A549 (cell line): Measurements from ENCODE around the gene IRX4. TPM values are rescaled to one million over a fixed set of nuclear protein-coding genes. Genes with fewer than 3 reads are reported as not detected.

Experiments used
- ATAC-seq, 2 experiments: fragments of 200-7000 bp in 1 of 2; fragments of >200 bp in 1 of 2; cut with Nextera tagmentation in 1 of 2; cut with Tn5 transposase in 1 of 2; 3 replicates each; pipeline versions ENCODE4 v1.8.0 to v1.9.1; 2018 to 2020; ENCODE audit warnings: mild to moderate bottlenecking in 1 of 2, moderate library complexity in 1 of 2
- CTCF ChIA-PET: fragments of 300-600 bp; sonication (Branson Sonifier 250); formaldehyde crosslinking; extraction: SDS; loops from one replicate; lab custom pipeline; 2021; ENCODE audit warnings: antibody characterized with exemption, inconsistent platforms; lab: Yijun Ruan, JAX
- POLR2A ChIA-PET: fragments of 350-600 bp; formaldehyde crosslinking; extraction: SDS; loops from one replicate; lab custom pipeline; 2021; ENCODE audit warnings: antibody characterized with exemption, inconsistent platforms; lab: Yijun Ruan, JAX
- DNase-seq, 2 experiments: peaks; one replicate each; pipeline versions ENCODE4 v3.0.0 to v3.0.0-alpha.2; 2011 to 2016; ENCODE audit warnings: low read depth in 1 of 2, low spot score in 1 of 2
- FAIRE-seq: peaks from 2 replicates; lab custom pipeline; 2011; peaks lifted over from hg19 to GRCh38; lab: Jason Lieb, UNC
- H3K27ac ChIP-seq, 2 experiments: fragments of >200 bp; sonication (Bioruptor Twin); formaldehyde crosslinking; 3 replicates each; pipeline ENCODE4 v1.5.1; 2016 to 2017
- H3K4me1 ChIP-seq: fragments of >200 bp; sonication (Bioruptor Twin); formaldehyde crosslinking; 3 replicates; pipeline ENCODE4 v1.6.1; 2016
- H3K4me2 ChIP-seq: fragments of >200 bp; sonication (Bioruptor Twin); formaldehyde crosslinking; 3 replicates; pipeline ENCODE4 v1.6.1; 2016
- H3K4me3 ChIP-seq: fragments of >200 bp; sonication (Bioruptor Twin); formaldehyde crosslinking; 3 replicates; pipeline ENCODE4 v1.5.1; 2016
- H3K9me3 ChIP-seq: fragments of >200 bp; sonication (Bioruptor Twin); formaldehyde crosslinking; 3 replicates; pipeline ENCODE4 v1.6.1; 2016
- BHLHE40 ChIP-seq: IDR thresholded peaks from 2 replicates; pipeline ENCODE4 v1.6.1; 2012; ENCODE audit warnings: low read depth, low read length, inconsistent platforms
- CEBPB ChIP-seq, 2 experiments: fragments of >200 bp in 1 of 2; sonication (Bioruptor Twin) in 1 of 2; formaldehyde crosslinking in 1 of 2; IDR thresholded peaks; 2 replicates each; pipeline ENCODE4 v1.6.1; 2012 to 2016
- CHD2 ChIP-seq: fragments of 150-350 bp; IDR thresholded peaks from 2 replicates; pipeline ENCODE4 v1.6.1; 2014; ENCODE audit warnings: low read length; ENCODE audit not compliant: partially characterized antibody
- CHD4 ChIP-seq: fragments of 200-600 bp; sonication (generic); IDR thresholded peaks from 2 replicates; pipeline ENCODE4 v1.6.1; 2016; ENCODE audit warnings: antibody characterized with exemption, mild to moderate bottlenecking, borderline replicate concordance
- EP300 ChIP-seq, 2 experiments: fragments of >200 bp; sonication (Bioruptor Twin); formaldehyde crosslinking; IDR thresholded peaks; 2 replicates in 1 of 2; 3 replicates in 1 of 2; pipeline ENCODE4 v1.6.1; 2016 to 2017
- ESRRA ChIP-seq: fragments of 150-350 bp; IDR thresholded peaks from 2 replicates; pipeline ENCODE4 v1.6.1; 2014; ENCODE audit warnings: mild to moderate bottlenecking, low read length, borderline replicate concordance
- FOXS1 ChIP-seq: fragments of 250-450 bp; sonication (Bioruptor Pico); IDR thresholded peaks from 2 replicates; pipeline ENCODE4 v1.5.0; 2020; ENCODE audit warnings: mild to moderate bottlenecking, moderate library complexity
- GATA3 ChIP-seq: IDR thresholded peaks from 2 replicates; pipeline ENCODE4 v1.6.1; 2012; ENCODE audit warnings: borderline replicate concordance
- HDAC2 ChIP-seq: fragments of 200-600 bp; sonication (generic); IDR thresholded peaks from 2 replicates; pipeline ENCODE4 v1.6.1; 2016
- HEYL ChIP-seq: fragments of 250-450 bp; sonication (Bioruptor Pico); IDR thresholded peaks from 2 replicates; pipeline ENCODE4 v1.8.0; 2021; ENCODE audit warnings: mild to moderate bottlenecking, moderate library complexity
- JUNB ChIP-seq: fragments of >200 bp; sonication (Bioruptor Twin); formaldehyde crosslinking; IDR thresholded peaks from 2 replicates; pipeline ENCODE4 v1.6.1; 2016
- KDM1A ChIP-seq: fragments of 200-600 bp; sonication (generic); IDR thresholded peaks from 2 replicates; pipeline ENCODE4 v1.6.1; 2016; ENCODE audit warnings: low read depth, mild to moderate bottlenecking
- KDM5A ChIP-seq: fragments of 200-600 bp; sonication (generic); IDR thresholded peaks from 2 replicates; pipeline ENCODE4 v1.6.1; 2016; ENCODE audit warnings: antibody characterized with exemption, mild to moderate bottlenecking
- MYC ChIP-seq: IDR thresholded peaks from 2 replicates; pipeline ENCODE4 v1.6.1; 2012; ENCODE audit warnings: mild to moderate bottlenecking, inconsistent platforms, low read length, improper control_type of control experiment, borderline replicate concordance
- NFE2L2 ChIP-seq: fragments of 150-350 bp; conservative IDR thresholded peaks from 2 replicates; pipeline ENCODE4 v1.6.1; 2014; ENCODE audit warnings: low read length
- NR3C1 ChIP-seq: fragments of >200 bp; sonication (Bioruptor Twin); formaldehyde crosslinking; IDR thresholded peaks from 3 replicates; pipeline ENCODE4 v1.6.1; 2017
- RARB ChIP-seq: fragments of 250-450 bp; sonication (Bioruptor Pico); IDR thresholded peaks from 2 replicates; pipeline ENCODE4 v1.8.0; 2021; ENCODE audit warnings: mild to moderate bottlenecking, moderate library complexity
- RNF2 ChIP-seq: fragments of 200-600 bp; sonication (generic); IDR thresholded peaks from 2 replicates; pipeline ENCODE4 v1.6.1; 2016; ENCODE audit warnings: low read depth, mild to moderate bottlenecking, antibody characterized with exemption, moderate library complexity, borderline replicate concordance
- SREBF2 ChIP-seq: fragments of 450-650 bp; IDR thresholded peaks from 2 replicates; pipeline ENCODE4 v1.6.1; 2014; ENCODE audit warnings: mild to moderate bottlenecking, moderate library complexity
- ZC3H11A ChIP-seq: fragments of 450-650 bp; IDR thresholded peaks from 2 replicates; pipeline ENCODE4 v1.6.1; 2014; ENCODE audit warnings: antibody characterized with exemption, mild to moderate bottlenecking
- WGBS: methylation state at CpG from one replicate; pipeline ENCODE4 v1.1.6; 2017; ENCODE audit errors: missing lambda C conversion rate; 5-methylcytosine and 5-hydroxymethylcytosine counted together
- polyA plus RNA-seq, 4 experiments: library from polyadenylated mRNA; depleted of rRNA in 3 of 4; stranded (reverse); fragments of >200 nt; fragmentation: RNase III in 1 of 4; extraction: RNeasy Plus Mini Kit Qiagen cat#74134 plus additional on column Dnase treatment in 1 of 4; gene quantifications; 2 replicates in 3 of 4; 3 replicates in 1 of 4; pipeline ENCODE4 v1.2.3, GENCODE V29; 2011 to 2017
- TF ChIP-seq, protein P1 (sequence below): fragments of 250-450 bp; sonication (Bioruptor Pico); IDR thresholded peaks from 2 replicates; pipeline ENCODE4 v1.5.0; 2020; ENCODE audit warnings: low read depth, mild to moderate bottlenecking, moderate library complexity
- TF ChIP-seq, protein P2 (sequence below): IDR thresholded peaks from 2 replicates; pipeline ENCODE4 v1.6.1; 2012
- TF ChIP-seq, protein P3 (sequence below): fragments of >200 bp; sonication (Bioruptor Twin); formaldehyde crosslinking; IDR thresholded peaks from 2 replicates; pipeline ENCODE4 v1.6.1; 2016
- TF ChIP-seq, protein P4 (sequence below): fragments of 450-650 bp; IDR thresholded peaks from 2 replicates; pipeline ENCODE4 v1.6.1; 2014; ENCODE audit warnings: antibody characterized with exemption
- TF ChIP-seq, protein P5 (sequence below): IDR thresholded peaks from 2 replicates; pipeline ENCODE4 v1.6.1; 2012
- TF ChIP-seq, protein P6 (sequence below): fragments of 200-600 bp; sonication (generic); IDR thresholded peaks from 2 replicates; pipeline ENCODE4 v1.6.1; 2016; ENCODE audit warnings: antibody characterized with exemption, mild to moderate bottlenecking, moderate library complexity

The IRX4 gene
- polyA plus RNA-seq, 2 of the 4 experiments (the other 2 are of a cell fraction) = 0.04 to 0.06 TPM

DNA sequence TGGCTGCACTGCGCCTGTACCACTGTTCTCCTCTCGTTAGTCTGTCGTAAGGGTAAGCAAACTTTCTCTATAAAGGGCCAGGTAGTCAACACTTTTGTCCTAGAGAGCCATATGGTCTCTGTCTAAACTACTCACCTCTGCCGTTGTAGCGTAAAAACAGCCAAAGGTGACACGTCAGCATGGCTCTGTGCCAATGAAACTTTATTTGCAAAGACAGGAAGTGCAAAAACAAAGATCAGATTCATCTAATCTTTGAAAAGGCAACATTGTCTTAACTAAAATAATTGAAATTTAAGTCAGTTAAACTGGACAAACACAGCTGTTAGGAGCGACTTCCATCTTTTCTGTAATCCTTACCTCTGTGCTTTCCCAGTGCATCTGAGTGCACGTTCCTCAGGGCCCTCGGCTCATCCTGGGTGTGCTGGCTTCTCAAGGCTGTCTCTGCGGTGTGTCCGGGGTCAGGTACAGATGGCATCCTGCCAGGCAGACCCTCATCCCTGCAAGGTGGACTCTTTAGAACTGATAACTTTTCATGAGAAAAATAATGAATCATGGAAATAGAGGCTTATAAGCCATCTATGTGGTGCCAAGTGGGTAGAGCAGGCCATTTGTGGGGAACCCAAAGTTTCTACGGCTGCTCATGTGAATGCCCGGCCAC, 35.2 kb upstream of the IRX4 start (continued):
- TF ChIP-seq CHD4 (no peak), JUNB (no peak), BHLHE40 (no peak)
- TF ChIP-seq, all 56 proteins: peak for 0

DNA sequence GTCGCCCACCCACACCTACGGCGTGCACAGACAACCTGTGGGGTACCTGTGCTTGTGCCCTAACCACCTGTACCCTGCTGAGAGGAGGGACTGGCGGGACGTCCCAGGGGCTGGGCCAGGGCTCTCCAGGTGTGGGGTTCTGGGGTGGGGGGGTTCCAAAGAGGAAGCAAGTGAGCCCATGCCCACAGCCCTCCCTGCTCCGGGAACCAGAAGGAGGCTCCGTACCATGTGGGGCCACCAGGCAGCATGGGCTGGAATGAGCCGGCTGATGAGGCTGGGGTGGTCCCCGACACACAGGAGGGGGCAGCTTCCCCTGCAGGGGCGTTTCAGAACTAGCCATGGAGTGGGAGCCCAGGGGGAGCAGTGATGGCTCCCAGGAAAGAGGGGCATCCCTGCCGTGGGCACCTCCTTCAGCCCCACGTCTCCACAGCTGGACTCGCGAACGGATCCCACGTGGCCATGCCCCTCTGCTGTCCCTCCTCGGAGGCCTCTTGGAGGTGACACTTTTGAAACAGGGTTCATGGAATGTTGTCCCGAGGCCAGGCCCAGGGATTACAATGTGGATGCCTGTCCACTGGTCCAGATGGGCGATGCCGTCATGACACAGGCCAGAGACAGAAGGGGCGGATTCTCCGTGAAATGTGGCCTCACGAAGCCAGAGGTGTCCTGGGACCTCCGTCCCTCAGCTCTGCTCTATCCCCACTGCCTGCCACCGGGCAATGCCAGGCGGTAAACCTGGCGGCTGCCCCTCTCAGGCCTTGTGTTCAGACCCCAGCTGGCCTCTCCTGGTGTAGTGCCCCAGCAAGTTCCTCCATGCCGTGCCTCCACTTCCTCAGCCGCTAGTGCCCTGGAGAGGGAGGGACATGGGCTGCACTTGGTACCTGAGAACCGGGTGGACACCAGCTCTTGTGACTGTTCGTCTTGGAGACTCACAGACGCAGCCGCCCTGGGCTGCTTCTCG, 33.6 kb upstream of the IRX4 start:
- no peaks in the 10 kb centered on the region for H3K9me3 ChIP-seq
- H3K27ac ChIP-seq = no peak overlapping the region
- H3K4me1 ChIP-seq = no peaks in the 10 kb centered on the region
- ChIA-PET POLR2A (no interaction called here), CTCF (interaction anchor here (1.3 kb wide), 1 partner anchor 14 kb away, joined by 3 read pairs; no protein-coding TSS in a partner anchor)
- ATAC-seq = no peak; a peak in 1 of 6 replicates
- 54% methylated on average over 29 of the region's 34 CpGs for WGBS
- no peak overlapping the region for H3K4me3 ChIP-seq
- no peak overlapping the region for H3K4me2 ChIP-seq
- FAIRE-seq = no peak
- DNase-seq = no peak
- TF ChIP-seq, protein P1, sequence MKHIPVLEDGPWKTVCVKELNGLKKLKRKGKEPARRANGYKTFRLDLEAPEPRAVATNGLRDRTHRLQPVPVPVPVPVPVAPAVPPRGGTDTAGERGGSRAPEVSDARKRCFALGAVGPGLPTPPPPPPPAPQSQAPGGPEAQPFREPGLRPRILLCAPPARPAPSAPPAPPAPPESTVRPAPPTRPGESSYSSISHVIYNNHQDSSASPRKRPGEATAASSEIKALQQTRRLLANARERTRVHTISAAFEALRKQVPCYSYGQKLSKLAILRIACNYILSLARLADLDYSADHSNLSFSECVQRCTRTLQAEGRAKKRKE (CRISPR knock-in tag) = no peak
- TF ChIP-seq, protein P2, sequence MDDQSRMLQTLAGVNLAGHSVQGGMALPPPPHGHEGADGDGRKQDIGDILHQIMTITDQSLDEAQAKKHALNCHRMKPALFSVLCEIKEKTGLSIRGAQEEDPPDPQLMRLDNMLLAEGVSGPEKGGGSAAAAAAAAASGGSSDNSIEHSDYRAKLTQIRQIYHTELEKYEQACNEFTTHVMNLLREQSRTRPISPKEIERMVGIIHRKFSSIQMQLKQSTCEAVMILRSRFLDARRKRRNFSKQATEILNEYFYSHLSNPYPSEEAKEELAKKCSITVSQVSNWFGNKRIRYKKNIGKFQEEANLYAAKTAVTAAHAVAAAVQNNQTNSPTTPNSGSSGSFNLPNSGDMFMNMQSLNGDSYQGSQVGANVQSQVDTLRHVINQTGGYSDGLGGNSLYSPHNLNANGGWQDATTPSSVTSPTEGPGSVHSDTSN = no peak
- TF ChIP-seq, protein P3, sequence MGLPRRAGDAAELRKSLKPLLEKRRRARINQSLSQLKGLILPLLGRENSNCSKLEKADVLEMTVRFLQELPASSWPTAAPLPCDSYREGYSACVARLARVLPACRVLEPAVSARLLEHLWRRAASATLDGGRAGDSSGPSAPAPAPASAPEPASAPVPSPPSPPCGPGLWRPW = no peak
- TF ChIP-seq ESRRA (no peak), GATA3 (no peak), RARB (CRISPR knock-in tag) (no peak), HEYL (no peak), RNF2 (no peak), NFE2L2 (no peak), SREBF2 (no peak)
- TF ChIP-seq, protein P4, sequence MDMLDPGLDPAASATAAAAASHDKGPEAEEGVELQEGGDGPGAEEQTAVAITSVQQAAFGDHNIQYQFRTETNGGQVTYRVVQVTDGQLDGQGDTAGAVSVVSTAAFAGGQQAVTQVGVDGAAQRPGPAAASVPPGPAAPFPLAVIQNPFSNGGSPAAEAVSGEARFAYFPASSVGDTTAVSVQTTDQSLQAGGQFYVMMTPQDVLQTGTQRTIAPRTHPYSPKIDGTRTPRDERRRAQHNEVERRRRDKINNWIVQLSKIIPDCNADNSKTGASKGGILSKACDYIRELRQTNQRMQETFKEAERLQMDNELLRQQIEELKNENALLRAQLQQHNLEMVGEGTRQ = no peak
- TF ChIP-seq, all 56 proteins: peak for 0

DNA sequence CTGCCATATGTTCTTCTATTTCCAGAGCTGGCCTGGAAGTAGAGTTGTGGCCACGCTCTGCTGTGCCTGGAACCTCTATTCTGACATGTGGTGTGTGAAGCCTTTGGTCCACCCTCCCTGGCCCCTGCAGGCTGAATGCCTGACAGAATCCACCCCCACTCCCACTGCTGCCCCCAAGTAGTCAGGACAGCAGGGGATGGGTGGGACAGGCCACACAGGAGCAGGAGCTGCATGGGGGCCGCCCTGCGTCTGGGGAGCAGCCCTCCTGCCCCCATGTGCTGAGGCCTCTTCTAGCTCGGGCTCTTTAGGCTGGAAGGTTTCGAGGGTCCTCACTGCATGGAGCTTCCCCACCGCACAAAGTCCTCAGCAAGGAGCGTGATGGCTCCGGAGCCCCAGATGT, 32.6 kb upstream of the IRX4 start:
- FAIRE-seq = no peak
- POLR2A ChIA-PET = no interaction called here
- CTCF ChIA-PET = no interaction called here
- TF ChIP-seq NFE2L2 (no peak), BHLHE40 (no peak), CHD2 (no peak), NR3C1 (no peak), EP300 (IDR thresholded peaks at IDR 0.05) (no peak), RNF2 (no peak), ESRRA (no peak), KDM1A (no peak), HDAC2 (no peak), MYC (no peak), KDM5A (no peak), CHD4 (no peak), ZC3H11A (no peak), FOXS1 (CRISPR knock-in tag) (no peak), CEBPB (IDR thresholded peaks at IDR 0.05) (no peak)
- TF ChIP-seq, protein P3 = no peak
- TF ChIP-seq, protein P5, sequence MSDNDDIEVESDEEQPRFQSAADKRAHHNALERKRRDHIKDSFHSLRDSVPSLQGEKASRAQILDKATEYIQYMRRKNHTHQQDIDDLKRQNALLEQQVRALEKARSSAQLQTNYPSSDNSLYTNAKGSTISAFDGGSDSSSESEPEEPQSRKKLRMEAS = no peak
- TF ChIP-seq, protein P6, sequence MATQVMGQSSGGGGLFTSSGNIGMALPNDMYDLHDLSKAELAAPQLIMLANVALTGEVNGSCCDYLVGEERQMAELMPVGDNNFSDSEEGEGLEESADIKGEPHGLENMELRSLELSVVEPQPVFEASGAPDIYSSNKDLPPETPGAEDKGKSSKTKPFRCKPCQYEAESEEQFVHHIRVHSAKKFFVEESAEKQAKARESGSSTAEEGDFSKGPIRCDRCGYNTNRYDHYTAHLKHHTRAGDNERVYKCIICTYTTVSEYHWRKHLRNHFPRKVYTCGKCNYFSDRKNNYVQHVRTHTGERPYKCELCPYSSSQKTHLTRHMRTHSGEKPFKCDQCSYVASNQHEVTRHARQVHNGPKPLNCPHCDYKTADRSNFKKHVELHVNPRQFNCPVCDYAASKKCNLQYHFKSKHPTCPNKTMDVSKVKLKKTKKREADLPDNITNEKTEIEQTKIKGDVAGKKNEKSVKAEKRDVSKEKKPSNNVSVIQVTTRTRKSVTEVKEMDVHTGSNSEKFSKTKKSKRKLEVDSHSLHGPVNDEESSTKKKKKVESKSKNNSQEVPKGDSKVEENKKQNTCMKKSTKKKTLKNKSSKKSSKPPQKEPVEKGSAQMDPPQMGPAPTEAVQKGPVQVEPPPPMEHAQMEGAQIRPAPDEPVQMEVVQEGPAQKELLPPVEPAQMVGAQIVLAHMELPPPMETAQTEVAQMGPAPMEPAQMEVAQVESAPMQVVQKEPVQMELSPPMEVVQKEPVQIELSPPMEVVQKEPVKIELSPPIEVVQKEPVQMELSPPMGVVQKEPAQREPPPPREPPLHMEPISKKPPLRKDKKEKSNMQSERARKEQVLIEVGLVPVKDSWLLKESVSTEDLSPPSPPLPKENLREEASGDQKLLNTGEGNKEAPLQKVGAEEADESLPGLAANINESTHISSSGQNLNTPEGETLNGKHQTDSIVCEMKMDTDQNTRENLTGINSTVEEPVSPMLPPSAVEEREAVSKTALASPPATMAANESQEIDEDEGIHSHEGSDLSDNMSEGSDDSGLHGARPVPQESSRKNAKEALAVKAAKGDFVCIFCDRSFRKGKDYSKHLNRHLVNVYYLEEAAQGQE = no peak
- TF ChIP-seq, all 56 proteins: peak for 0
- DNase-seq (no peak), ATAC-seq (no peak)
- no peaks in the 10 kb centered on the region for H3K4me1 ChIP-seq
- H3K4me3 ChIP-seq = no peak overlapping the region
- WGBS = 51% methylated on average over 8 of the region's 8 CpGs
- no peak overlapping the region for H3K27ac ChIP-seq
- H3K4me2 ChIP-seq = no peak overlapping the region
- no peaks in the 10 kb centered on the region for H3K9me3 ChIP-seq
